HepG2 (cell line): Measurements from ENCODE around the gene NOP9. TPM values are rescaled to one million over a fixed set of nuclear protein-coding genes. Genes with fewer than 3 reads are reported as not detected.

Experiments
- GABPA ChIP-seq, 2 experiments: IDR thresholded peaks; 2 replicates each; pipeline ENCODE4 v1.6.1; 2011 to 2016; ENCODE audit warnings: low read depth in 2 of 2, low read length in 1 of 2, missing biosample characterization in 1 of 2, missing genetic modification characterization in 1 of 2
- GZF1 ChIP-seq: sonication (generic); formaldehyde crosslinking; IDR thresholded peaks from 2 replicates; pipeline ENCODE4 v1.5.1; 2020; ENCODE audit warnings: mild to moderate bottlenecking, missing genetic modification reagents
- IKZF4 ChIP-seq: sonication (generic); formaldehyde crosslinking; IDR thresholded peaks from 2 replicates; pipeline ENCODE4 v1.5.1; 2020; ENCODE audit warnings: borderline replicate concordance, mild to moderate bottlenecking, low read depth, missing genetic modification reagents; ENCODE audit errors: not compliant biosample characterization
- KLF12 ChIP-seq: sonication (generic); formaldehyde crosslinking; IDR thresholded peaks from 2 replicates; pipeline ENCODE4 v1.4.0; 2020; ENCODE audit warnings: missing genetic modification reagents, borderline replicate concordance
- MEIS2 ChIP-seq: sonication (generic); formaldehyde crosslinking; IDR thresholded peaks from 2 replicates; pipeline ENCODE4 v1.9.0; 2021; ENCODE audit warnings: mild to moderate bottlenecking, missing genetic modification reagents
- MTA1 ChIP-seq: sonication (generic); formaldehyde crosslinking; IDR thresholded peaks from 2 replicates; pipeline ENCODE4 v1.4.0; 2020; ENCODE audit warnings: missing genetic modification reagents, mild to moderate bottlenecking, borderline replicate concordance
- MTF1 ChIP-seq: sonication (generic); formaldehyde crosslinking; IDR thresholded peaks from 2 replicates; pipeline ENCODE4 v1.5.0; 2020; ENCODE audit warnings: missing genetic modification reagents
- RBM22 ChIP-seq: fragments of 200-400 bp; formaldehyde crosslinking; optimal IDR thresholded peaks from 2 replicates; pipeline ENCODE3; 2017; ENCODE audit warnings: mild to moderate bottlenecking, low read length, moderate library complexity
- SALL2 ChIP-seq: sonication (generic); formaldehyde crosslinking; IDR thresholded peaks from 2 replicates; pipeline ENCODE4 v1.8.1; 2023; ENCODE audit warnings: mild to moderate bottlenecking, missing genetic modification reagents, inconsistent platforms
- TBP ChIP-seq: sonication (generic); formaldehyde crosslinking; IDR thresholded peaks from 2 replicates; pipeline ENCODE4 v1.5.0; 2020; ENCODE audit warnings: missing genetic modification reagents
- ZNF207 ChIP-seq: fragments of 450-650 bp; IDR thresholded peaks from 2 replicates; pipeline ENCODE4 v1.6.1; 2016; ENCODE audit warnings: antibody characterized with exemption, borderline replicate concordance
- ZNF235 ChIP-seq: sonication (generic); formaldehyde crosslinking; IDR thresholded peaks from 2 replicates; pipeline ENCODE4 v1.8.1; 2023; ENCODE audit warnings: mild to moderate bottlenecking, missing genetic modification reagents, borderline replicate concordance
- ZNF747 ChIP-seq: sonication (generic); formaldehyde crosslinking; IDR thresholded peaks from 2 replicates; pipeline ENCODE4 v1.8.1; 2023; ENCODE audit warnings: missing genetic modification reagents, mild to moderate bottlenecking, borderline replicate concordance
- ZNF83 ChIP-seq: sonication (generic); formaldehyde crosslinking; IDR thresholded peaks from 2 replicates; pipeline ENCODE4 v1.4.0; 2020; ENCODE audit warnings: missing genetic modification reagents, mild to moderate bottlenecking, borderline replicate concordance
- ZSCAN31 ChIP-seq: sonication (generic); formaldehyde crosslinking; IDR thresholded peaks from 2 replicates; pipeline ENCODE4 v1.5.0; 2020; ENCODE audit warnings: low read depth, mild to moderate bottlenecking, missing genetic modification reagents
- polyA plus RNA-seq, 8 experiments: library from polyadenylated mRNA; depleted of rRNA in 3 of 8; stranded (reverse) in 7 of 8; unstranded in 1 of 8; fragments of >200 nt; fragmentation: Illumina TruSeq in 4 of 8; extraction: Trizol in 4 of 8; gene quantifications; 2 replicates each; pipeline versions ENCODE4 v1.2.1 to v1.2.3, GENCODE V29; 2011 to 2016; ENCODE audit warnings: low read depth in 4 of 8, missing spikeins in 1 of 8, mixed read lengths in 1 of 8; ENCODE audit not compliant: insufficient read depth in 1 of 8
- total RNA-seq, 5 experiments: library from RNA; depleted of rRNA; stranded (reverse); fragments of >200 nt; fragmentation: Illumina TruSeq; extraction: Trizol; gene quantifications; 2 replicates each; pipeline ENCODE4 v1.2.3, GENCODE V29; 2016; ENCODE audit warnings: low read depth in 1 of 5
- TF ChIP-seq, protein P1 (sequence below): sonication (generic); formaldehyde crosslinking; IDR thresholded peaks from 2 replicates; pipeline ENCODE4 v1.4.0; 2020; ENCODE audit warnings: missing genetic modification reagents
- TF ChIP-seq, protein P2 (sequence below): sonication (generic); formaldehyde crosslinking; IDR thresholded peaks from 2 replicates; pipeline ENCODE4 v1.4.0; 2020; ENCODE audit warnings: mild to moderate bottlenecking, missing genetic modification reagents
- TF ChIP-seq, protein P3 (sequence below): sonication (generic); formaldehyde crosslinking; IDR thresholded peaks from 2 replicates; pipeline ENCODE4 v1.5.0; 2020; ENCODE audit warnings: missing genetic modification reagents
- TF ChIP-seq, protein P4 (sequence below): sonication (generic); formaldehyde crosslinking; IDR thresholded peaks from 2 replicates; pipeline ENCODE4 v1.4.0; 2020; ENCODE audit warnings: missing genetic modification reagents
- TF ChIP-seq, protein P5 (sequence below): sonication (generic); formaldehyde crosslinking; IDR thresholded peaks from 2 replicates; pipeline ENCODE4 v1.8.0; 2022; ENCODE audit warnings: low read depth, missing genetic modification reagents

Gene NOP9
- total and polyA plus RNA-seq, 2 of the 13 experiments (the other 11 are each of a cell fraction or from before 2014, with no cell fraction given), result 24.5 to 61.6 TPM

DNA sequence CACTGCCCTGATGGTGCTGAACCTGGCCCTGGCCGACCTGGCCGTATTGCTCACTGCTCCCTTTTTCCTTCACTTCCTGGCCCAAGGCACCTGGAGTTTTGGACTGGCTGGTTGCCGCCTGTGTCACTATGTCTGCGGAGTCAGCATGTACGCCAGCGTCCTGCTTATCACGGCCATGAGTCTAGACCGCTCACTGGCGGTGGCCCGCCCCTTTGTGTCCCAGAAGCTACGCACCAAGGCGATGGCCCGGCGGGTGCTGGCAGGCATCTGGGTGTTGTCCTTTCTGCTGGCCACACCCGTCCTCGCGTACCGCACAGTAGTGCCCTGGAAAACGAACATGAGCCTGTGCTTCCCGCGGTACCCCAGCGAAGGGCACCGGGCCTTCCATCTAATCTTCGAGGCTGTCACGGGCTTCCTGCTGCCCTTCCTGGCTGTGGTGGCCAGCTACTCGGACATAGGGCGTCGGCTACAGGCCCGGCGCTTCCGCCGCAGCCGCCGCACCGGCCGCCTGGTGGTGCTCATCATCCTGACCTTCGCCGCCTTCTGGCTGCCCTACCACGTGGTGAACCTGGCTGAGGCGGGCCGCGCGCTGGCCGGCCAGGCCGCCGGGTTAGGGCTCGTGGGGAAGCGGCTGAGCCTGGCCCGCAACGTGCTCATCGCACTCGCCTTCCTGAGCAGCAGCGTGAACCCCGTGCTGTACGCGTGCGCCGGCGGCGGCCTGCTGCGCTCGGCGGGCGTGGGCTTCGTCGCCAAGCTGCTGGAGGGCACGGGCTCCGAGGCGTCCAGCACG lies 16.4 kb downstream of the NOP9 start (continued):
- peak; percentile 99 for TF ChIP-seq KLF12 (CRISPR knock-in tag)
- peak; percentile 100 for TF ChIP-seq IKZF4
- TF ChIP-seq ZNF747 (CRISPR knock-in tag), result peak; percentile 89; the same call in 1 of the 2 replicates
- TF ChIP-seq ZNF235 (CRISPR knock-in tag), result peak; percentile 98; the same call in 1 of the 2 replicates
- TF ChIP-seq, protein P1, sequence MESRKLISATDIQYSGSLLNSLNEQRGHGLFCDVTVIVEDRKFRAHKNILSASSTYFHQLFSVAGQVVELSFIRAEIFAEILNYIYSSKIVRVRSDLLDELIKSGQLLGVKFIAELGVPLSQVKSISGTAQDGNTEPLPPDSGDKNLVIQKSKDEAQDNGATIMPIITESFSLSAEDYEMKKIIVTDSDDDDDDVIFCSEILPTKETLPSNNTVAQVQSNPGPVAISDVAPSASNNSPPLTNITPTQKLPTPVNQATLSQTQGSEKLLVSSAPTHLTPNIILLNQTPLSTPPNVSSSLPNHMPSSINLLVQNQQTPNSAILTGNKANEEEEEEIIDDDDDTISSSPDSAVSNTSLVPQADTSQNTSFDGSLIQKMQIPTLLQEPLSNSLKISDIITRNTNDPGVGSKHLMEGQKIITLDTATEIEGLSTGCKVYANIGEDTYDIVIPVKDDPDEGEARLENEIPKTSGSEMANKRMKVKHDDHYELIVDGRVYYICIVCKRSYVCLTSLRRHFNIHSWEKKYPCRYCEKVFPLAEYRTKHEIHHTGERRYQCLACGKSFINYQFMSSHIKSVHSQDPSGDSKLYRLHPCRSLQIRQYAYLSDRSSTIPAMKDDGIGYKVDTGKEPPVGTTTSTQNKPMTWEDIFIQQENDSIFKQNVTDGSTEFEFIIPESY (CRISPR knock-in tag), result peak; percentile 96
- TF ChIP-seq MEIS2, result peak; percentile 98
- TF ChIP-seq SALL2, result peak; percentile 89
- TF ChIP-seq, protein P2, sequence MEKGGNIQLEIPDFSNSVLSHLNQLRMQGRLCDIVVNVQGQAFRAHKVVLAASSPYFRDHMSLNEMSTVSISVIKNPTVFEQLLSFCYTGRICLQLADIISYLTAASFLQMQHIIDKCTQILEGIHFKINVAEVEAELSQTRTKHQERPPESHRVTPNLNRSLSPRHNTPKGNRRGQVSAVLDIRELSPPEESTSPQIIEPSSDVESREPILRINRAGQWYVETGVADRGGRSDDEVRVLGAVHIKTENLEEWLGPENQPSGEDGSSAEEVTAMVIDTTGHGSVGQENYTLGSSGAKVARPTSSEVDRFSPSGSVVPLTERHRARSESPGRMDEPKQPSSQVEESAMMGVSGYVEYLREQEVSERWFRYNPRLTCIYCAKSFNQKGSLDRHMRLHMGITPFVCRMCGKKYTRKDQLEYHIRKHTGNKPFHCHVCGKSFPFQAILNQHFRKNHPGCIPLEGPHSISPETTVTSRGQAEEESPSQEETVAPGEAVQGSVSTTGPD, result peak; percentile 74
- TF ChIP-seq MTF1, result peak; percentile 97
- TF ChIP-seq TBP, result no peak; the same call in 1 of the 2 replicates
- TF ChIP-seq ZSCAN31 (CRISPR knock-in tag), result peak; percentile 93
- TF ChIP-seq, protein P3, sequence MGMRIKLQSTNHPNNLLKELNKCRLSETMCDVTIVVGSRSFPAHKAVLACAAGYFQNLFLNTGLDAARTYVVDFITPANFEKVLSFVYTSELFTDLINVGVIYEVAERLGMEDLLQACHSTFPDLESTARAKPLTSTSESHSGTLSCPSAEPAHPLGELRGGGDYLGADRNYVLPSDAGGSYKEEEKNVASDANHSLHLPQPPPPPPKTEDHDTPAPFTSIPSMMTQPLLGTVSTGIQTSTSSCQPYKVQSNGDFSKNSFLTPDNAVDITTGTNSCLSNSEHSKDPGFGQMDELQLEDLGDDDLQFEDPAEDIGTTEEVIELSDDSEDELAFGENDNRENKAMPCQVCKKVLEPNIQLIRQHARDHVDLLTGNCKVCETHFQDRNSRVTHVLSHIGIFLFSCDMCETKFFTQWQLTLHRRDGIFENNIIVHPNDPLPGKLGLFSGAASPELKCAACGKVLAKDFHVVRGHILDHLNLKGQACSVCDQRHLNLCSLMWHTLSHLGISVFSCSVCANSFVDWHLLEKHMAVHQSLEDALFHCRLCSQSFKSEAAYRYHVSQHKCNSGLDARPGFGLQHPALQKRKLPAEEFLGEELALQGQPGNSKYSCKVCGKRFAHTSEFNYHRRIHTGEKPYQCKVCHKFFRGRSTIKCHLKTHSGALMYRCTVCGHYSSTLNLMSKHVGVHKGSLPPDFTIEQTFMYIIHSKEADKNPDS (CRISPR knock-in tag), result no peak
- TF ChIP-seq ZNF207, result no peak
- TF ChIP-seq GZF1 (CRISPR knock-in tag), result peak; percentile 88; the same call in 1 of the 2 replicates
- TF ChIP-seq, protein P4, sequence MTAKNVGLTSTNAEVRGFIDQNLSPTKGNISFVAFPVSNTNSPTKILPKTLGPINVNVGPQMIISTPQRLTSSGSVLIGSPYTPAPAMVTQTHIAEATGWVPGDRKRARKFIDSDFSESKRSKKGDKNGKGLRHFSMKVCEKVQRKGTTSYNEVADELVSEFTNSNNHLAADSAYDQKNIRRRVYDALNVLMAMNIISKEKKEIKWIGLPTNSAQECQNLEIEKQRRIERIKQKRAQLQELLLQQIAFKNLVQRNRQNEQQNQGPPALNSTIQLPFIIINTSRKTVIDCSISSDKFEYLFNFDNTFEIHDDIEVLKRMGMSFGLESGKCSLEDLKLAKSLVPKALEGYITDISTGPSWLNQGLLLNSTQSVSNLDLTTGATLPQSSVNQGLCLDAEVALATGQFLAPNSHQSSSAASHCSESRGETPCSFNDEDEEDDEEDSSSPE, result peak; percentile 97
- peak; percentile 77 for TF ChIP-seq RBM22
- TF ChIP-seq ZNF83 (CRISPR knock-in tag), result peak; percentile 99
- TF ChIP-seq GABPA (IDR thresholded peaks at IDR 0.05; ENCODE audit: low read depth, low read length), result no peak
- no peak for TF ChIP-seq GABPA (CRISPR knock-in tag; IDR thresholded peaks at IDR 0.05; ENCODE audit: low read depth)
- TF ChIP-seq, protein P5, sequence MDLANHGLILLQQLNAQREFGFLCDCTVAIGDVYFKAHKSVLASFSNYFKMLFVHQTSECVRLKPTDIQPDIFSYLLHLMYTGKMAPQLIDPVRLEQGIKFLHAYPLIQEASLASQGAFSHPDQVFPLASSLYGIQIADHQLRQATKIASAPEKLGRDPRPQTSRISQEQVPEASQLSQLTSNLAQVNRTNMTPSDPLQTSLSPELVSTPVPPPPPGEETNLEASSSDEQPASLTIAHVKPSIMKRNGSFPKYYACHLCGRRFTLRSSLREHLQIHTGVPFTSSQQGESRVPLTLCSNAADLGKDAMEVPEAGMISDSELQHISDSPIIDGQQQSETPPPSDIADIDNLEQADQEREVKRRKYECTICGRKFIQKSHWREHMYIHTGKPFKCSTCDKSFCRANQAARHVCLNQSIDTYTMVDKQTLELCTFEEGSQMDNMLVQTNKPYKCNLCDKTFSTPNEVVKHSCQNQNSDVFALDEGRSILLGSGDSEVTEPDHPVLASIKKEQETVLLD (CRISPR knock-in tag), result no peak
- peak; percentile 93; the same call in 1 of the 2 replicates for TF ChIP-seq MTA1
